GM12872 (cell line): Measurements from ENCODE around the gene DNAL1.

Source experiments
- TF ChIP-seq, protein P1 (sequence below): IDR thresholded peaks from 3 replicates; pipeline ENCODE4 v1.5.1; 2011; ENCODE audit warnings: low read depth, mild to moderate bottlenecking, low read length, moderate library complexity; ENCODE audit not compliant: insufficient read depth

Gene DNAL1

DNA sequence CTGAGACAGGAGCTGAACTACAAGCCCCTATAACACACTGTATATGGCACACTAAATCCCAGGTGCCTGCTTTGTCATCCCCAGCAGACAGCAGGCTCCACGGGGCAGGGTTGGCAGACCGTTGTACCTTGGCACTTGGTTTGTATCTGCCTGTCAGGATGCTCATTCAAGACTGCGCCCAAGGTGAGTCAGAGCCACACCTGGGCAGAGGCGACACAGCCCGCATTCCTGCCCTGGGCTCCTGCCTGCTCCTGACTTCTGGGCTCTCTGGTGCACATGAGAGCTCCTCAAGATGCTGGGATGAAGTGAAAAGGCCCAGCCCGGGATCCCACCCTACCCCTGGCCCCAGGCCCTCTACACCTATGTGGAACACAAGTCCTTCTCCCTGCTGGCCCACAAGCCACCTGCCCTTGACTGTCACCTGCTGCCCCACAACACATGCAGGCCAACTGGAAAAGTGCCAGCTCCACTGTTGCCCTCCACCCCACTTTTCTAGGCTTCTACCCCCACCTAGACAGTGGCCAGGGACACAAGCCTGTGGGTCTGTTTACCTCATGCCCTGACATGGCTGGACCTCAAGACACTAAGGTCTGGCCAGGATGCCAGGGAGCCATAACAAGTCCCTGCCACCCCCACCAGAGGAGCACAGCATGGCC, 100.2 kb downstream of the DNAL1 start:
- TF ChIP-seq, protein P1, sequence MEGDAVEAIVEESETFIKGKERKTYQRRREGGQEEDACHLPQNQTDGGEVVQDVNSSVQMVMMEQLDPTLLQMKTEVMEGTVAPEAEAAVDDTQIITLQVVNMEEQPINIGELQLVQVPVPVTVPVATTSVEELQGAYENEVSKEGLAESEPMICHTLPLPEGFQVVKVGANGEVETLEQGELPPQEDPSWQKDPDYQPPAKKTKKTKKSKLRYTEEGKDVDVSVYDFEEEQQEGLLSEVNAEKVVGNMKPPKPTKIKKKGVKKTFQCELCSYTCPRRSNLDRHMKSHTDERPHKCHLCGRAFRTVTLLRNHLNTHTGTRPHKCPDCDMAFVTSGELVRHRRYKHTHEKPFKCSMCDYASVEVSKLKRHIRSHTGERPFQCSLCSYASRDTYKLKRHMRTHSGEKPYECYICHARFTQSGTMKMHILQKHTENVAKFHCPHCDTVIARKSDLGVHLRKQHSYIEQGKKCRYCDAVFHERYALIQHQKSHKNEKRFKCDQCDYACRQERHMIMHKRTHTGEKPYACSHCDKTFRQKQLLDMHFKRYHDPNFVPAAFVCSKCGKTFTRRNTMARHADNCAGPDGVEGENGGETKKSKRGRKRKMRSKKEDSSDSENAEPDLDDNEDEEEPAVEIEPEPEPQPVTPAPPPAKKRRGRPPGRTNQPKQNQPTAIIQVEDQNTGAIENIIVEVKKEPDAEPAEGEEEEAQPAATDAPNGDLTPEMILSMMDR, result no peak

DNA sequence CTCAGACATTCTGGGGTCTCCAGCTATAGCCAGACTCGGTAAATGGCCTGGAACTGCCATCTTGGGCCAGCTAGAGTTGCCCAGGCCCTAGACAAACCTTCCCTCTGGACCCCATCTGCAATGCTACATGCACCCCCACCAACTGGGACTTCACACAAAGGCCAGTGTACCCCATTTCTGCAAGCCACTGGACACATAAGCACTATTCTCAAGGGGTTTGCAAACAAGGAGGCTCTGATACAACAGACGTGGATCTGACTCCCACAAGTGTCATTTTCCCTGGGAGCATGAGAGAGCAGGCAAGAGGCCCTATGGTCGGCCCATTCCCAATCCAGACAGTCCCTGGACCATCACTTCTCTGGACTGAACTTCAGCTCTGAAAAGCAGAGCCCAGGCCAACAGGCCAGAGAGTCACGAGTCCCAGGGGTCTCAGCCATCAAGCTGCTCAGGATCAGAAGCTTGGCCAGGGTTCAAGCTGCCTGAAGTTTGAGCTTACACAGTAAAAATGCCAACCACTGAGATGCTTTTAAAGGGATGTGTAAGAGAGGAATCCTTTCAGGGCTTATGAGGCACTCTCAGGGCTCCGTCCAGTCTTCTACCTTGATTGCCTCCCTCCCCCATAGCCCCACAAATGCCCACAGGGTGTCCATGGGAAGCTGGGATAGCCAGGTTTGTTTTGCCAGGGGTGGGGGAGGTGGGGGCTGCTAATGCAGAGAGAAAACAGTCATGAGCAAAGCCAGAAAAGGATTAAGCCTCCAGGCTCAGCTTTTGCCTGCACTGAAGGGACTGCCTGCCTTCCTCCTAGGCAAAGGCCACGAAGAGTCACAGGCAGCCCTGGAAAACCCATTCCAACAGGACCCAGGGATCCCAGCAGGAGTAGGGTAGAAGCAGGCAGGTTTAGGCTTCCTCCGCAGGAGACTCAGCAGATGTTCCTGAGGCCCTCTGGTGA, 101.1 kb downstream of the DNAL1 start:
- TF ChIP-seq, protein P1, result no peak

DNA sequence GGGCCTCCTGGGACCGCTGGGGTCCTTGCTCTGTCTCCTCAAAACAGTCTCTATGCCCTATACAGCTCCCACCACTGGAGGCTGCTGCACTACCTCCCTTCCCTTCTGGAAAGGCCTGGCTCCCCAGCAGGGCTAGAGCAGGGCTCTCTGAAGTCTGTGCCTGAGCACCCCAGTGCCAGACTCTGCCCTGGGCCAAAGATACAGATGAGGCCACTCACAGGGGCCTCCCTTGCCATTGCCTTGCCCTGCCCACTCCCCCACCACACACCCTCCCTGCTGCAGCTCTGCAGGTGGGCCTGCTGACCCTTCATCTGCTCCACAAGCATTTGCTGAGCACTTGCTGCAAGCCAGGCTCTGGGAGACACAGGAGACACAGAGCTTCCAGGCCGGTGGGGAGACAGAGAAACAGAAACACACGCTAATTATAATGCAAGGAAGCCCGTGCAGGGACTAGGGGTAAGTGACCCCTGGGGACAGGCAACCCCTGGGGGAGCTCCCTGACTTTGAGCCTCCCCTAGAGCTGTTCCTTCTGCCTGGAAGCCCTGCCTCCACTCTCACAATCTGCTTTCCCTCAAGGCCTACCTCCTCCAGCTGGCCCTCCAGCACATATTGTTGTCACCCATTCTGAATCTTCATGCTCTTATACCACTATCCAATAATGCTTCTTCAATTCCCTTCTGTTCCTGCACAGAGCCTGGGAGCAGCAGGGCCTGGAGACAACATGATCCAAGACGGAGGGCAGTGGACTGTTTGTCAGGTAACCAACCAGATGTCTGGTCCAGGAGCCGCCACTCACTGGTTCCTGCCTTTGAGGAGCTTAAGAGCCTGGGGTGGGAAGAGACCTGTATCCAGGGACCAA, 102.0 kb downstream of the DNAL1 start:
- TF ChIP-seq, protein P1, result peak; percentile 37; the same call in 2 of the 3 replicates

DNA sequence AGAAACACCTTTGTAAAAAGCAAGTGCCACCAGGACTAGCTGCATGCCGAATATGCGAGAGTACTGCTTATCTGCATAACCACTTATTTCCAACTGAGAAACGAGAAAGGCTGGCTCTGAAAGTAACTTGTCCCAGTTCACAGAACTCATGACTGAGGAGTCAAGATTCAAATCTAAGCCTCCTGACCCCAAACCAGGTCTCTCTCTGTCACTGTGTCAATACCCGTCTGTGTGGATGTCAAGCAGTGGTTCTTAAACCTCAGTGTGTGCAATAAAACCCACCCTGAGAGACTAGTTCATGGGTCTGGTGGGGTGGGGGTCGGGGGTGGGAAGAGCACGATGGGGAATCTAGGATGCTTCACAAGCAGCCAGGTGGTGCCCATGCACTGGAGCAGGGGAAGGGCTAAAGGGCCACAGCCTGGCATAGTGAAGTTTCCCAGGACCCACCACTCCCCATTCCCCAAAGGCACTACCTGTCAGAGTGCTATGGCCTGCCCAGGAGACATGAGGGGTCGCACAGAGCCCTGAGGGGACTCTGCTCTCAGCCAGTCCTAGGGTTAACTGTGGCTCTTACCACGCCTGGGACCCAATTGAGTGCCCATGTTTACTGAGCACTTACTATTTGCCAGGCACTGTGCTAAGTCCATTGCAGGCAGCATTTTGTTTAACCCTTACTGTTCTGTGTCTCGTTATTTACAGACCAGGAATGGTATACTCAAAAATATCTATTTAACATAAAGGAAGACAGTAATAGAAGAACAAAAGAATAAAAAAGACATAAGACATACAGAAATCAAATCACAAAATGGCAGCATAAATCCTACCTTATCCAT, 102.8 kb downstream of the DNAL1 start:
- TF ChIP-seq, protein P1, result no peak

DNA sequence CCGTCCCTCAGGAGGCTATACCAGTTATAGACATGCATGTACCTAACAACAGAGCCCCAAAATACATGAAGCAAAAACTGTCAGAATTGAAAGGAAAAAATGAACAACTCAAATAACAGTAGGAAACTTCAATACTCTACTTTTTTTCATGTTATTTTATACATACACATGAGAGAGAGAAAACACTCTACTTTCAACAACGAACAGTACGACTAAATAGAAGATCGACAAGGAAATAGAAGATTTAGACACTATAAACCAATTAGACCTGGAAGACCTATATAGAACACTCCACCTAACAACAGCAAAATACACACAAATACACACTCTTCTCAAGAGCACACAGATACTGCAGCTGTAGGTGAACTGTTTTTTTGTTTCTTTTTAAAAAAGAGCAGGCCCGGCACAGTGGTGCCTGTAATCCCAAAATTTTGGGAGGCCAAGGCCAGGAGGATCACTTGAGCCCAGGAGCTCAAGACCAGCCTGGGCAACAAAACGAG, 104.1 kb downstream of the DNAL1 start:
- TF ChIP-seq, protein P1, result no peak

DNA sequence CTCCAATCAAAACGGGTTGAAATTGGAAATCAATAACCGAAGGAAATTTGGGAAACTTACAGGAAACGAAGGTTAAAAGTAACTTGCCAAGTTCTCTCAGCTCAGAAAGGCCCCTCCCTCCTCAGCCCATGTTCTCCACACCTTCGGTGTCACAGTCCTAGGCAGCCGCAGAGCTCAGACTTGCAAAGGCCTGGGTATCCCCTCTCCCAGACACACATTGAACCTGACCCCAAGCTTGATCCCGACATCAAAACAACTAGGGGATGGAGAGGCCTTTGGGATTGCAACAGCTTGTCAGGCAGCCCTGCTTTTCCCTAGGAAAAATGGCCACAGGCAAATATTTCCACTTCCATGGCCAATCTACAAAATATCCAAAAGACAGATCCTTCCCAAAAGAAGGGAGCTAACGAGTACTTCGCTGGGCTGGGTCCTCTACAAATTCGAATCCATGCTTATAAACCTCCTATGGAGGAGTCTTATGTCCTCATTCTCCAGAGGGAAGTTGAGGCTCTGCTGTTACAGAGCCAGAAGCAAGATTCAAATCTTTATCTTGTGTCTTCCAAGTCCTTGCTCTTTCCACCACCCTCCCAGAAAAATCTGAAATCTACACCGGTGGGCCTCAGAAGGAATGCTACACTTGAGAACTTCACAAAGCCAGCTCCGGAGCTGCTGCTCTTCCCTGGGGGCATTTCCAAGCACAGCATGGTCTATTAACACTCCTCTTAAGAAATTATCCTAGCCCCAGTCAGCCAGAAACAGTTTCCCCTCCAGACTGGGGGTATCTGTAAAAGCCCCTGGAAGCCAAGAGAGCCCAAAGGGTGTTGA, 105.1 kb downstream of the DNAL1 start:
- TF ChIP-seq, protein P1, result no peak
